ENCODE results near the gene PEA15. TPM values are rescaled to one million over a fixed set of nuclear protein-coding genes. Genes with fewer than 3 reads are reported as not detected.

The PEA15 gene
- total and polyA plus RNA-seq, 2 donors (not counting 3 experiments of a cell fraction or from before 2014, with no cell fraction given) = 250 to 304 TPM

DNA sequence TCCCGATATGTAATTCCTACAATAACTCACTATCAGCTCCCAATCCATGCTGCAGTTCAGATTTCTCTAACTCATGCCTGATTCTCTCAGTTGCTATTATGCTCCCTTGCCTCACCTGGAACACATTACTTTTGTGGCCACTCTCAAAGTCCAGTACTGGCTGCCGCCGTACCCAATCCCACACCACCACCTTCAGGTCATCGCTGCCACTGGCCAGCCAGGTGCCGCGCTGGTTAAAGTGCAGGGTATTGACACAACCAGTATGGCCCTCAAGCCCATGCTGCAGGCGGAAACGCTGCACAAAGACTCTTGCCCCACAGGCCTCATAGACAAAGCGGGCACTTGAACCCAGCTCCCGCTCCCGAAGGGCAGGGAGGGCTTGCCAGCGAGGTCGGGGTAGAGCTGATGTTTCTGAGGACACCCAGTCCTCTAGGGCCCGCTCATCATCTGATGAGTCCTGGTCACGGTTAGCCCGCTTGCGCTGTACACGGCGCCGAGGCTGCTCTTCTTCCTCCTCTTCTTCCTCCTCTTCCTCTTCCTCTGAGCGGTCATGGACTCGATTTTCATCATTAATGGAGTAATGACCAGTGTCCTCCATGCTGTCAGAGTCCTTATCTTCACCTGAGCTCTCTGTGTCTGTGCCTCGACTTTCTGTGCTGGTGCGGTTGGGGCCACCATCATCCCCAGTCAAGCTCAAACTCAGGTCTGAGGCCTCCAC is 34.6 kb downstream of the PEA15 start:
- ChIA-PET POLR2A (no interaction called here), CTCF (interaction anchor here (1.1 to 2.9 kb wide), 6 partner anchors 8 to 52 kb away, joined by 3 to 18 read pairs (median 5); no protein-coding TSS in a partner anchor)
- Histone ChIP-seq H3K27ac (ENCODE audit: insufficient read depth, low read depth, low read length) (no peak overlapping the region), H3K79me2 (ENCODE audit: control insufficient read depth, insufficient read depth, low read length) (peaks cover under 1% of the 10 kb centered on the region), H3K9me1 (replicated peaks; ENCODE audit: control insufficient read depth, extremely low read depth, insufficient read depth, low read length) (no peaks in the 10 kb centered on the region), H2AFZ (ENCODE audit: low read depth, low read length) (no peak overlapping the region), H3K4me2 (ENCODE audit: insufficient read depth, low read length) (no peak overlapping the region), H3K9ac (replicated peaks; ENCODE audit: extremely low read depth, insufficient read depth, low read length) (no peak overlapping the region), H3K36me3 (ENCODE audit: control insufficient read depth in 2 of 2, extremely low read depth in 1 of 2, insufficient read depth in 2 of 2, low read length in 2 of 2) (peaks cover 13 to 14% of the 10 kb centered on the region in 2 experiments), H3K27me3 (ENCODE audit: control insufficient read depth in 2 of 2, insufficient read depth in 2 of 2, low read length in 2 of 2) (no peaks in the 10 kb centered on the region), H3K4me1 (ENCODE audit: control insufficient read depth, extremely low read depth, insufficient read depth, low read length) (no peaks in the 10 kb centered on the region), H4K20me1 (replicated peaks; ENCODE audit: control insufficient read depth, extremely low read depth, insufficient read depth, low read length) (no peaks in the 10 kb centered on the region), H3K9me3 (replicated peaks; ENCODE audit: control insufficient read depth, insufficient read depth, low read length) (no peaks in the 10 kb centered on the region), H3K4me3 (replicated peaks in 1 of 3; ENCODE audit: insufficient read depth in 1 of 3, low read depth in 1 of 3, low read length in 3 of 3) (no peak overlapping the region)
- BruUV-seq (replicated peaks) = TSS peak; percentile 47
- intact Hi-C loops (cut with micrococcal nuclease) (no loop called here), dilution Hi-C loops (cut with MboI; ENCODE audit: extremely low pct_ligation_motif_present, low sequenced_read_pairs) (no loop called here)
- FAIRE-seq = no peak
- no peak for DNase-seq (ENCODE audit: low read depth, low spot score)
- TF ChIP-seq POLR2A (IDR thresholded peaks at IDR 0.05; ENCODE audit: low read depth, low read length) (no peak), GATA2 (IDR thresholded peaks at IDR 0.05; ENCODE audit: insufficient read depth, insufficient read length, low read depth, low read length) (no peak), FOS (IDR thresholded peaks at IDR 0.05; ENCODE audit: borderline replicate concordance, insufficient read depth, low read length) (no peak), EZH2 (IDR thresholded peaks at IDR 0.05; ENCODE audit: borderline replicate concordance, low read depth, low read length, severe bottlenecking) (no peak), JUN (IDR thresholded peaks at IDR 0.05; ENCODE audit: borderline replicate concordance, insufficient read depth, insufficient read length, low read depth) (no peak), MYC (IDR thresholded peaks at IDR 0.05; ENCODE audit: low read depth, low read length) (no peak), POLR2AphosphoS5 (IDR thresholded peaks at IDR 0.05; ENCODE audit: insufficient read depth, low read depth, low read length) (no peak)
- TF ChIP-seq, protein P1, sequence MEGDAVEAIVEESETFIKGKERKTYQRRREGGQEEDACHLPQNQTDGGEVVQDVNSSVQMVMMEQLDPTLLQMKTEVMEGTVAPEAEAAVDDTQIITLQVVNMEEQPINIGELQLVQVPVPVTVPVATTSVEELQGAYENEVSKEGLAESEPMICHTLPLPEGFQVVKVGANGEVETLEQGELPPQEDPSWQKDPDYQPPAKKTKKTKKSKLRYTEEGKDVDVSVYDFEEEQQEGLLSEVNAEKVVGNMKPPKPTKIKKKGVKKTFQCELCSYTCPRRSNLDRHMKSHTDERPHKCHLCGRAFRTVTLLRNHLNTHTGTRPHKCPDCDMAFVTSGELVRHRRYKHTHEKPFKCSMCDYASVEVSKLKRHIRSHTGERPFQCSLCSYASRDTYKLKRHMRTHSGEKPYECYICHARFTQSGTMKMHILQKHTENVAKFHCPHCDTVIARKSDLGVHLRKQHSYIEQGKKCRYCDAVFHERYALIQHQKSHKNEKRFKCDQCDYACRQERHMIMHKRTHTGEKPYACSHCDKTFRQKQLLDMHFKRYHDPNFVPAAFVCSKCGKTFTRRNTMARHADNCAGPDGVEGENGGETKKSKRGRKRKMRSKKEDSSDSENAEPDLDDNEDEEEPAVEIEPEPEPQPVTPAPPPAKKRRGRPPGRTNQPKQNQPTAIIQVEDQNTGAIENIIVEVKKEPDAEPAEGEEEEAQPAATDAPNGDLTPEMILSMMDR (IDR thresholded peaks at IDR 0.05; ENCODE audit: extremely low read depth in 1 of 2, insufficient read depth in 1 of 2, low read depth in 1 of 2, low read length in 2 of 2) = no peak
- TF ChIP-seq, protein P2, sequence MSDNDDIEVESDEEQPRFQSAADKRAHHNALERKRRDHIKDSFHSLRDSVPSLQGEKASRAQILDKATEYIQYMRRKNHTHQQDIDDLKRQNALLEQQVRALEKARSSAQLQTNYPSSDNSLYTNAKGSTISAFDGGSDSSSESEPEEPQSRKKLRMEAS (IDR thresholded peaks at IDR 0.05; ENCODE audit: insufficient read depth, insufficient read length) = no peak

All from endothelial cell of umbilical vein (primary cell).